ENCODE measurements around the gene GEMIN4.
A peak's percentile ranks its signal among the peaks of the same experiment; 100 is the strongest.

The GEMIN4 gene

GRCh38 chr17:746181-746580, 5.9 kb downstream of the GEMIN4 start:
- Histone ChIP-seq H3K9me3 (ENCODE audit: control insufficient read depth in 5 of 5, low read length in 5 of 5) (no peaks in the 10 kb centered on the region), H3K27ac (ENCODE audit: low read depth, low read length) (no peak overlapping the region), H3K9ac (ENCODE audit: low read length in 5 of 5) (no peak overlapping the region), H3K4me1 (ENCODE audit: control insufficient read depth in 5 of 5, insufficient read depth in 5 of 5, low read length in 5 of 5) (peaks cover 4 to 12% (median 10%) of the 10 kb centered on the region in 5 donors), H3K4me3 (ENCODE audit: low read depth in 1 of 5, low read length in 5 of 5) (no peak overlapping the region), H3K27me3 (ENCODE audit: control insufficient read depth in 5 of 5, insufficient read depth in 4 of 5, low read length in 5 of 5) (no peaks in the 10 kb centered on the region), H3K36me3 (ENCODE audit: control insufficient read depth in 5 of 5, insufficient read depth in 5 of 5, low read length in 5 of 5) (peaks cover 3 to 72% (median 59%) of the 10 kb centered on the region in 5 donors)

- H3K9ac ChIP-seq (ENCODE audit: low read length in 5 of 5), result no peak overlapping the region
- H3K9me3 ChIP-seq (ENCODE audit: control insufficient read depth in 5 of 5, low read length in 5 of 5), result no peaks in the 10 kb centered on the region
- H3K4me3 ChIP-seq (ENCODE audit: low read depth in 1 of 5, low read length in 5 of 5), result no peak overlapping the region
- peaks cover 0 to 4% (median 2%) of the 10 kb centered on the region in 5 donors for H3K4me1 ChIP-seq (ENCODE audit: control insufficient read depth in 5 of 5, insufficient read depth in 5 of 5, low read length in 5 of 5)
- peaks cover 3 to 80% (median 65%) of the 10 kb centered on the region in 5 donors for H3K36me3 ChIP-seq (ENCODE audit: control insufficient read depth in 5 of 5, insufficient read depth in 5 of 5, low read length in 5 of 5)
- no peak overlapping the region for H3K27ac ChIP-seq (ENCODE audit: low read depth, low read length)
- no peaks in the 10 kb centered on the region for H3K27me3 ChIP-seq (ENCODE audit: control insufficient read depth in 5 of 5, insufficient read depth in 4 of 5, low read length in 5 of 5)
Measured at GRCh38 chr17:745406-745805, 6.7 kb downstream of the GEMIN4 start.

GRCh38 chr17:744937-745336, 7.1 kb downstream of the GEMIN4 start:
- no peaks in the 10 kb centered on the region for H3K9me3 ChIP-seq (ENCODE audit: control insufficient read depth in 5 of 5, low read length in 5 of 5)
- no peaks in the 10 kb centered on the region for H3K4me1 ChIP-seq (ENCODE audit: control insufficient read depth in 5 of 5, insufficient read depth in 5 of 5, low read length in 5 of 5)
- peaks cover 3 to 84% (median 69%) of the 10 kb centered on the region in 5 donors for H3K36me3 ChIP-seq (ENCODE audit: control insufficient read depth in 5 of 5, insufficient read depth in 5 of 5, low read length in 5 of 5)
- H3K9ac ChIP-seq (ENCODE audit: low read length in 5 of 5), result no peak overlapping the region
- H3K27me3 ChIP-seq (ENCODE audit: control insufficient read depth in 5 of 5, insufficient read depth in 4 of 5, low read length in 5 of 5), result no peaks in the 10 kb centered on the region
- no peak overlapping the region for H3K4me3 ChIP-seq (ENCODE audit: low read depth in 1 of 5, low read length in 5 of 5)
- H3K27ac ChIP-seq (ENCODE audit: low read depth, low read length), result no peak overlapping the region

GRCh38 chr17:743139-743538, 8.9 kb downstream of the GEMIN4 start:
- Histone ChIP-seq H3K4me1 (ENCODE audit: control insufficient read depth in 5 of 5, insufficient read depth in 5 of 5, low read length in 5 of 5) (no peaks in the 10 kb centered on the region), H3K9me3 (ENCODE audit: control insufficient read depth in 5 of 5, low read length in 5 of 5) (no peaks in the 10 kb centered on the region), H3K36me3 (ENCODE audit: control insufficient read depth in 5 of 5, insufficient read depth in 5 of 5, low read length in 5 of 5) (peaks cover 3 to 80% (median 73%) of the 10 kb centered on the region in 5 donors), H3K27ac (ENCODE audit: low read depth, low read length) (no peak overlapping the region), H3K9ac (ENCODE audit: low read length in 5 of 5) (no peak overlapping the region), H3K27me3 (ENCODE audit: control insufficient read depth in 5 of 5, insufficient read depth in 4 of 5, low read length in 5 of 5) (no peaks in the 10 kb centered on the region), H3K4me3 (ENCODE audit: low read depth in 1 of 5, low read length in 5 of 5) (no peak overlapping the region)

- peaks cover 3 to 72% (median 65%) of the 10 kb centered on the region in 5 donors for H3K36me3 ChIP-seq (ENCODE audit: control insufficient read depth in 5 of 5, insufficient read depth in 5 of 5, low read length in 5 of 5)
- no peak overlapping the region for H3K9ac ChIP-seq (ENCODE audit: low read length in 5 of 5)
- H3K4me1 ChIP-seq (ENCODE audit: control insufficient read depth in 5 of 5, insufficient read depth in 5 of 5, low read length in 5 of 5), result no peaks in the 10 kb centered on the region
- H3K27me3 ChIP-seq (ENCODE audit: control insufficient read depth in 5 of 5, insufficient read depth in 4 of 5, low read length in 5 of 5), result no peaks in the 10 kb centered on the region
- H3K4me3 ChIP-seq (ENCODE audit: low read depth in 1 of 5, low read length in 5 of 5), result no peak overlapping the region
- H3K9me3 ChIP-seq (ENCODE audit: control insufficient read depth in 5 of 5, low read length in 5 of 5), result no peaks in the 10 kb centered on the region
- H3K27ac ChIP-seq (ENCODE audit: low read depth, low read length), result no peak overlapping the region
Measured at GRCh38 chr17:742147-742793, 9.8 kb downstream of the GEMIN4 start.

GRCh38 chr17:740240-741017, 11.6 kb downstream of the GEMIN4 start:
- H3K27ac ChIP-seq (ENCODE audit: low read depth, low read length), result no peak overlapping the region
- H3K27me3 ChIP-seq (ENCODE audit: control insufficient read depth in 5 of 5, insufficient read depth in 4 of 5, low read length in 5 of 5), result no peaks in the 10 kb centered on the region
- peaks cover 3 to 53% (median 47%) of the 10 kb centered on the region in 5 donors for H3K36me3 ChIP-seq (ENCODE audit: control insufficient read depth in 5 of 5, insufficient read depth in 5 of 5, low read length in 5 of 5)
- no peak overlapping the region for H3K9ac ChIP-seq (ENCODE audit: low read length in 5 of 5)
- H3K4me1 ChIP-seq (ENCODE audit: control insufficient read depth in 5 of 5, insufficient read depth in 5 of 5, low read length in 5 of 5), result no peaks in the 10 kb centered on the region
- no peaks in the 10 kb centered on the region for H3K9me3 ChIP-seq (ENCODE audit: control insufficient read depth in 5 of 5, low read length in 5 of 5)
- peak overlapping the region in 1 of 5 donors; percentile 22 for H3K4me3 ChIP-seq (ENCODE audit: low read depth in 1 of 5, low read length in 5 of 5)

GRCh38 chr17:737561-738113, 14.4 kb downstream of the GEMIN4 start:
- Histone ChIP-seq H3K4me1 (ENCODE audit: control insufficient read depth in 5 of 5, insufficient read depth in 5 of 5, low read length in 5 of 5) (peaks cover 2 to 11% (median 8%) of the 10 kb centered on the region in 5 donors), H3K27me3 (ENCODE audit: control insufficient read depth in 5 of 5, insufficient read depth in 4 of 5, low read length in 5 of 5) (no peaks in the 10 kb centered on the region), H3K4me3 (ENCODE audit: low read depth in 1 of 5, low read length in 5 of 5) (no peak overlapping the region), H3K9me3 (ENCODE audit: control insufficient read depth in 5 of 5, low read length in 5 of 5) (no peaks in the 10 kb centered on the region), H3K9ac (ENCODE audit: low read length in 5 of 5) (no peak overlapping the region), H3K36me3 (ENCODE audit: control insufficient read depth in 5 of 5, insufficient read depth in 5 of 5, low read length in 5 of 5) (peaks cover 0 to 29% (median 26%) of the 10 kb centered on the region in 5 donors), H3K27ac (ENCODE audit: low read depth, low read length) (no peak overlapping the region)

GRCh38 chr17:733743-734142, 18.3 kb downstream of the GEMIN4 start:
- H3K27ac ChIP-seq (ENCODE audit: low read depth, low read length), result no peak overlapping the region
- peaks cover 2 to 22% (median 18%) of the 10 kb centered on the region in 5 donors for H3K4me1 ChIP-seq (ENCODE audit: control insufficient read depth in 5 of 5, insufficient read depth in 5 of 5, low read length in 5 of 5)
- no peak overlapping the region for H3K9ac ChIP-seq (ENCODE audit: low read length in 5 of 5)
- no peaks in the 10 kb centered on the region for H3K27me3 ChIP-seq (ENCODE audit: control insufficient read depth in 5 of 5, insufficient read depth in 4 of 5, low read length in 5 of 5)
- no peaks in the 10 kb centered on the region for H3K9me3 ChIP-seq (ENCODE audit: control insufficient read depth in 5 of 5, low read length in 5 of 5)
- H3K36me3 ChIP-seq (ENCODE audit: control insufficient read depth in 5 of 5, insufficient read depth in 5 of 5, low read length in 5 of 5), result peaks cover 0 to 5% (median 0%) of the 10 kb centered on the region in 5 donors
- peak overlapping the region in 3 of 5 donors; percentile 67 to 72 (median 67) for H3K4me3 ChIP-seq (ENCODE audit: low read depth in 1 of 5, low read length in 5 of 5)

GRCh38 chr17:732902-733720, 19.0 kb downstream of the GEMIN4 start:
- Histone ChIP-seq H3K9me3 (ENCODE audit: control insufficient read depth in 5 of 5, low read length in 5 of 5) (no peaks in the 10 kb centered on the region), H3K27me3 (ENCODE audit: control insufficient read depth in 5 of 5, insufficient read depth in 4 of 5, low read length in 5 of 5) (no peaks in the 10 kb centered on the region), H3K9ac (ENCODE audit: low read length in 5 of 5) (peak overlapping the region in 4 of 5 donors; percentile 32 to 64 (median 59)), H3K36me3 (ENCODE audit: control insufficient read depth in 5 of 5, insufficient read depth in 5 of 5, low read length in 5 of 5) (no peaks in the 10 kb centered on the region), H3K27ac (ENCODE audit: low read depth, low read length) (no peak overlapping the region), H3K4me1 (ENCODE audit: control insufficient read depth in 5 of 5, insufficient read depth in 5 of 5, low read length in 5 of 5) (peaks cover 2 to 22% (median 18%) of the 10 kb centered on the region in 5 donors), H3K4me3 (ENCODE audit: low read depth in 1 of 5, low read length in 5 of 5) (peak overlapping the region; percentile 42 to 72 (median 67))

Measured in subcutaneous abdominal adipose tissue (tissue), 5 donors.